ENCODE results near the gene ADAM12. TPM values are rescaled to one million over a fixed set of nuclear protein-coding genes. Genes with fewer than 3 reads are reported as not detected.

Gene ADAM12
- total and polyA plus RNA-seq, 2 of the 13 experiments (the other 11 are each of a cell fraction or from before 2014, with no cell fraction given) = not detected

GRCh38 chr10:126309228-126309883, 78.9 kb downstream of the ADAM12 start:
- intact Hi-C loops (cut with micrococcal nuclease; ENCODE audit: unreplicated experiment) = no loop called here
- DNase-seq (ENCODE audit: low spot score) (peak; percentile 31), FAIRE-seq (no peak), ATAC-seq (no peak; the same call in 2 of the 3 replicates)
- H3K4me3 ChIP-seq (replicated peaks in 1 of 3; ENCODE audit: insufficient read depth in 1 of 3, low read depth in 2 of 3, low read length in 3 of 3) = no peak overlapping the region
- H3K36me3 ChIP-seq (replicated peaks in 1 of 2; ENCODE audit: control insufficient read depth in 1 of 2, insufficient read depth in 2 of 2, low read length in 2 of 2) = no peaks in the 10 kb centered on the region
- no peak overlapping the region for H2AFZ ChIP-seq (ENCODE audit: low read length)
- no peak overlapping the region for H3K9ac ChIP-seq (ENCODE audit: insufficient read depth, low read depth, low read length)
- peaks cover 12% of the 10 kb centered on the region; the same call in 1 of the 2 replicates for H3K4me1 ChIP-seq (ENCODE audit: insufficient read depth, low read length)
- ChIA-PET CTCF (ENCODE audit: low intra/inter-chr PET ratio, low total read pairs) (no interaction called here), POLR2A (no interaction called here)
- no peak for TF ChIP-seq ZNF639 (CRISPR knock-in tag; conservative IDR thresholded peaks at IDR 0.05)
- no peak for TF ChIP-seq SIN3B (IDR thresholded peaks at IDR 0.05; ENCODE audit: low read length)
- TF ChIP-seq NCOA1 (CRISPR knock-in tag; IDR thresholded peaks at IDR 0.05) = no peak
- no peak for TF ChIP-seq ZFP90 (CRISPR knock-in tag; IDR thresholded peaks at IDR 0.05; ENCODE audit: borderline replicate concordance)
- no peak for TF ChIP-seq ZNF878 (CRISPR knock-in tag; IDR thresholded peaks at IDR 0.05)
- no peak for TF ChIP-seq NFATC3 (CRISPR knock-in tag; IDR thresholded peaks at IDR 0.05)
- no peak overlapping the region for H3K4me2 ChIP-seq (ENCODE audit: low read depth, low read length)
- H3K79me2 ChIP-seq (ENCODE audit: insufficient read depth, low read length) = no peaks in the 10 kb centered on the region
- no peaks in the 10 kb centered on the region for H4K20me1 ChIP-seq (ENCODE audit: insufficient read depth, low read length)
- BruUV-seq (replicated peaks) = no TSS peak
- no peaks in the 10 kb centered on the region for H3K27me3 ChIP-seq (ENCODE audit: control insufficient read depth in 1 of 2, insufficient read depth in 2 of 2, low read length in 2 of 2)
- WGBS (ENCODE audit: low lambda C conversion rate) = 10% methylated on average over 3 of the region's 3 CpGs
- in situ Hi-C loops (cut with HindIII; ENCODE audit: extremely low pct_ligation_motif_present, low pct_unique_long_range_greater_than_20kb) = no loop called here
- no peaks in the 10 kb centered on the region for H3K9me3 ChIP-seq (ENCODE audit: low read length)
- H3K27ac ChIP-seq (ENCODE audit: extremely low read length, insufficient read depth, low read length) = no peak overlapping the region
